ENCODE measurements around the gene MANEAL.

The MANEAL gene

GRCh38 chr1:37793773-37794371 lies at the start of gene MANEAL (continued):
- no peak for TF ChIP-seq ZNF37A (tag by site-specific recombination; IDR thresholded peaks at IDR 0.05)
- peak; percentile 86 for TF ChIP-seq ZNF398 (tag by site-specific recombination; IDR thresholded peaks at IDR 0.05)
- no peak for TF ChIP-seq ZBTB44 (tag by site-specific recombination; IDR thresholded peaks at IDR 0.05)
- TF ChIP-seq ZNF112 (tag by site-specific recombination; IDR thresholded peaks at IDR 0.05): no peak
- TF ChIP-seq ZNF830 (tag by site-specific recombination; IDR thresholded peaks at IDR 0.05; ENCODE audit: low read depth): no peak
- no peak for TF ChIP-seq ZNF513 (tag by site-specific recombination; IDR thresholded peaks at IDR 0.05)
- TF ChIP-seq ZBTB48 (tag by site-specific recombination; IDR thresholded peaks at IDR 0.05): no peak
- TF ChIP-seq ZNF837 (tag by site-specific recombination; IDR thresholded peaks at IDR 0.05): no peak
- no peak for TF ChIP-seq ZNF571 (tag by site-specific recombination; IDR thresholded peaks at IDR 0.05)
- no peak for TF ChIP-seq ZNF266 (tag by site-specific recombination; IDR thresholded peaks at IDR 0.05; ENCODE audit: low read depth)
- no peak for TF ChIP-seq ZNF560 (tag by site-specific recombination; IDR thresholded peaks at IDR 0.05; ENCODE audit: borderline replicate concordance)
- TF ChIP-seq ZNF747 (tag by site-specific recombination; IDR thresholded peaks at IDR 0.05): no peak
- TF ChIP-seq ZNF561 (tag by site-specific recombination; IDR thresholded peaks at IDR 0.05; ENCODE audit: borderline replicate concordance): peak; percentile 87; the same call in 1 of the 2 replicates
- no peak for TF ChIP-seq ZNF292 (tag by site-specific recombination; IDR thresholded peaks at IDR 0.05; ENCODE audit: borderline replicate concordance, low read depth)
- no peak for TF ChIP-seq ZNF501 (tag by site-specific recombination; IDR thresholded peaks at IDR 0.05)
- TF ChIP-seq ZNF776 (tag by site-specific recombination; IDR thresholded peaks at IDR 0.05; ENCODE audit: borderline replicate concordance): no peak
- no peak for TF ChIP-seq ZNF24 (tag by site-specific recombination; IDR thresholded peaks at IDR 0.05)
- TF ChIP-seq ZNF19 (tag by site-specific recombination; IDR thresholded peaks at IDR 0.05; ENCODE audit: low read depth): no peak
- no peak for TF ChIP-seq ZNF311 (tag by site-specific recombination; IDR thresholded peaks at IDR 0.05; ENCODE audit: borderline replicate concordance)
- no peak for TF ChIP-seq ZNF114 (tag by site-specific recombination; IDR thresholded peaks at IDR 0.05)
- TF ChIP-seq ZNF184 (tag by site-specific recombination; IDR thresholded peaks at IDR 0.05): no peak
- TF ChIP-seq ZNF362 (tag by site-specific recombination; IDR thresholded peaks at IDR 0.05): no peak
- TF ChIP-seq BCL6B (tag by site-specific recombination; IDR thresholded peaks at IDR 0.05): no peak
- no peak for TF ChIP-seq ZNF2 (tag by site-specific recombination; IDR thresholded peaks at IDR 0.05)
- TF ChIP-seq ZNF660 (tag by site-specific recombination; IDR thresholded peaks at IDR 0.05): peak; percentile 88; the same call in 1 of the 2 replicates
- no peak for TF ChIP-seq ELK4 (IDR thresholded peaks at IDR 0.05; ENCODE audit: borderline replicate concordance, low read depth, low read length)
- no peak for TF ChIP-seq ZNF274 (IDR thresholded peaks at IDR 0.05; ENCODE audit: low read length)
- no peak for TF ChIP-seq ZNF274 (tag by site-specific recombination; IDR thresholded peaks at IDR 0.05; ENCODE audit: borderline replicate concordance)
- no peak for TF ChIP-seq ZNF544 (tag by site-specific recombination; IDR thresholded peaks at IDR 0.05)
- TF ChIP-seq ZNF133 (tag by site-specific recombination; IDR thresholded peaks at IDR 0.05): no peak
- TF ChIP-seq ZNF423 (tag by site-specific recombination; IDR thresholded peaks at IDR 0.05): no peak
- no peak for TF ChIP-seq ZBTB1 (tag by site-specific recombination; IDR thresholded peaks at IDR 0.05)
